Erythroblast (primary cell): ENCODE data around the gene PKP4.

Experiments
- GATA1 ChIP-seq: IDR thresholded peaks from 2 replicates; pipeline ENCODE4 v1.6.1; 2011; ENCODE audit warnings: low read depth, mild to moderate bottlenecking, control low read depth, low read length, moderate library complexity
- POLR2A ChIP-seq: IDR thresholded peaks from 2 replicates; pipeline ENCODE4 v1.6.1; 2011; ENCODE audit warnings: mild to moderate bottlenecking, low read length

DNA sequence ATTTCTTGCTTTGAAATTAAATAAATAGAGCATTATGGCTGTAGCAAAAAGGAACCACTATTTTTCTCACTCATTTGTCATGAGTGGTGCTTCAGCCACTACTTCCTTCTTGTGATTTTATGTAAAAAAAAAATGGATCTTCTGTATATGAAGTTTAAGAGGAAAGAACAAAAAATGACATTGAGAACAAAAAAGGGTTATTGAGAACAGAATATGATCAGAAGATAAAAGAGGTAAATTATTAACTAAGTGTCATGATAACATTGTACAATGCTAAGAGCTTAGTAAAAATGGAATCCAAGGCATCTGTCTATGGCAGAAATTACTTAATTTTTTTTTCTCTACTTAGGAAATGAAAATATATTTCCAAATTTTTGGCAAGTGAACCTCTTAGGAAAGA, 103.5 kb downstream of the PKP4 start:
- TF ChIP-seq POLR2A = no peak
- TF ChIP-seq GATA1 = no peak
